Testis (tissue), 3 donors: ENCODE measurements around the gene FBN2. TPM values are rescaled to one million over a fixed set of nuclear protein-coding genes. Genes with fewer than 3 reads are reported as not detected.

ENCODE experiments used
- DNase-seq: peaks from one replicate; pipeline ENCODE4 v3.0.0-alpha.2; 2019
- H3K27ac ChIP-seq, 2 donors: fragments of 200-600 bp; sonication (generic); one replicate each; pipeline ENCODE4 v1.5.1; 2019
- H3K27me3 ChIP-seq: fragments of 200-600 bp; sonication (generic); one replicate; pipeline ENCODE4 v1.5.1; 2019
- H3K36me3 ChIP-seq: fragments of 200-600 bp; sonication (generic); one replicate; pipeline ENCODE4 v1.5.1; 2017; ENCODE audit warnings: low read depth; ENCODE audit errors: missing control alignments
- H3K4me1 ChIP-seq: fragments of 200-600 bp; sonication (generic); one replicate; pipeline ENCODE4 v1.5.1; 2019
- H3K4me3 ChIP-seq, 2 donors: fragments of 200-600 bp; sonication (generic); one replicate each; pipeline ENCODE4 v1.5.1; 2017 to 2019
- H3K9me3 ChIP-seq: fragments of 200-600 bp; sonication (generic); one replicate; pipeline ENCODE4 v1.5.1; 2017
- CTCF ChIP-seq, 3 experiments: fragments of 450-650 bp in 2 of 3; fragments of 200-600 bp in 1 of 3; sonication (generic) in 1 of 3; IDR thresholded peaks; one replicate each; pipeline ENCODE4 v1.5.1; 2016 to 2019; ENCODE audit warnings: antibody characterized with exemption in 3 of 3, mild to moderate bottlenecking in 2 of 3, moderate library complexity in 1 of 3
- POLR2A ChIP-seq: fragments of 450-650 bp; IDR thresholded peaks from one replicate; pipeline ENCODE4 v1.6.1; 2017; ENCODE audit warnings: antibody characterized with exemption, mild to moderate bottlenecking, moderate library complexity
- WGBS, 2 donors: methylation state at CpG; one replicate each; pipeline ENCODE4 v1.1.5; 2018; 5-methylcytosine and 5-hydroxymethylcytosine counted together
- intact Hi-C: fragments of 100-400 bp; cut with DNase I; formaldehyde crosslinking; loops from one replicate; pipeline ENCODE4 v1.15.1; 2023; ENCODE audit warnings: low total_unique reads
- polyA plus RNA-seq: library from polyadenylated mRNA; stranded (reverse); fragments of 350-450 nt; fragmentation: Illumina TruSeq; extraction: RNeasy Lipid Tissue Mini Kit (QIAGEN cat#74804); gene quantifications from one replicate; pipeline ENCODE4 v1.2.3, GENCODE V29; 2014; ENCODE audit warnings: low read depth, low replicate concordance; ENCODE audit not compliant: insufficient read depth
- total RNA-seq, 2 donors: library from RNA; depleted of rRNA; stranded (reverse); fragments of >200 nt; gene quantifications; one replicate each; pipeline ENCODE4 v1.2.3, GENCODE V29; 2016

FBN2 gene
- total and polyA plus RNA-seq, 3 donors from 2014 or later: 13.8 to 22.4 (median 17.5) TPM

GRCh38 chr5:128559300-128560297 lies 21.6 kb upstream of the FBN2 start:
- no peaks in the 10 kb centered on the region for H3K9me3 ChIP-seq

GRCh38 chr5:128553747-128554146 lies 15.7 kb upstream of the FBN2 start:
- Histone ChIP-seq H3K27me3 (no peaks in the 10 kb centered on the region), H3K36me3 (no peaks in the 10 kb centered on the region), H3K4me3 (no peak overlapping the region), H3K9me3 (no peaks in the 10 kb centered on the region), H3K27ac (no peak overlapping the region), H3K4me1 (no peaks in the 10 kb centered on the region)
- TF ChIP-seq CTCF (IDR thresholded peaks at IDR 0.05) (no peak), POLR2A (no peak)
- intact Hi-C loops: no loop called here
- DNase-seq: no peak

More at GRCh38 chr5:128559300-128560297, 21.6 kb upstream of the FBN2 start:
- Histone ChIP-seq H3K4me1 (no peaks in the 10 kb centered on the region), H3K36me3 (no peaks in the 10 kb centered on the region), H3K4me3 (no peak overlapping the region), H3K27me3 (no peaks in the 10 kb centered on the region), H3K27ac (no peak overlapping the region)
- no peak for DNase-seq
- 75 to 82% methylated on average over 13 of the region's 13 CpGs for WGBS, 2 donors
- TF ChIP-seq CTCF (IDR thresholded peaks at IDR 0.05) (no peak), POLR2A (no peak)
- intact Hi-C loops: no loop called here

GRCh38 chr5:128551476-128551875 lies 13.4 kb upstream of the FBN2 start:
- TF ChIP-seq POLR2A (no peak), CTCF (IDR thresholded peaks at IDR 0.05) (no peak)
- H3K27me3 ChIP-seq: no peaks in the 10 kb centered on the region
- DNase-seq: no peak
- H3K9me3 ChIP-seq: no peaks in the 10 kb centered on the region
- intact Hi-C loops: no loop called here
- no peak overlapping the region for H3K27ac ChIP-seq
- no peaks in the 10 kb centered on the region for H3K4me1 ChIP-seq
- 64 to 88% methylated on average over 1 of the region's 1 CpG for WGBS, 2 donors
- H3K4me3 ChIP-seq: no peak overlapping the region
- no peaks in the 10 kb centered on the region for H3K36me3 ChIP-seq

GRCh38 chr5:128549496-128549895 lies 11.5 kb upstream of the FBN2 start:
- Histone ChIP-seq H3K27ac (no peak overlapping the region), H3K9me3 (no peaks in the 10 kb centered on the region), H3K27me3 (no peaks in the 10 kb centered on the region), H3K36me3 (no peaks in the 10 kb centered on the region), H3K4me1 (no peaks in the 10 kb centered on the region), H3K4me3 (no peak overlapping the region)
- intact Hi-C loops: no loop called here
- DNase-seq: no peak
- TF ChIP-seq POLR2A (no peak), CTCF (IDR thresholded peaks at IDR 0.05) (no peak)
